HepG2 (cell line): ENCODE results near the gene SMIM14. TPM values are rescaled to one million over a fixed set of nuclear protein-coding genes. Genes with fewer than 3 reads are reported as not detected.

Source experiments
- ATAC-seq: fragments of 200-7000 bp; cut with Tn5 transposase; 3 replicates; pipeline ENCODE4 v1.9.1; 2020; ENCODE audit warnings: mild to moderate bottlenecking, moderate library complexity
- BruUV-seq: library from RNA; stranded (reverse); fragments of 400-500 nt; replicated peaks from 2 replicates; lab custom pipeline; 2021; lab: Mats Ljungman, UMichigan
- CTCF ChIA-PET: fragments of 300-600 bp; formaldehyde crosslinking; extraction: SDS; loops from one replicate; lab custom pipeline; 2021; ENCODE audit warnings: low total read pairs, inconsistent platforms, low intra/inter-chr PET ratio; lab: Yijun Ruan, JAX
- POLR2A ChIA-PET: fragments of 350-600 bp; sonication (Branson Sonifier 250); formaldehyde crosslinking; loops from one replicate; lab custom pipeline; 2020; ENCODE audit warnings: antibody characterized with exemption, inconsistent platforms; lab: Yijun Ruan, JAX
- DNase-seq: peaks from one replicate; pipeline ENCODE4 v3.0.0-alpha.2; 2015; ENCODE audit warnings: low spot score
- FAIRE-seq: peaks from 3 replicates; lab custom pipeline; 2011; peaks lifted over from hg19 to GRCh38; lab: Jason Lieb, UNC
- H2AFZ ChIP-seq: one replicate; pipeline ENCODE4 v1.6.1; 2011; ENCODE audit warnings: low read length, inconsistent platforms
- H3K27ac ChIP-seq: fragments of 300-600 bp; 3 replicates; pipeline ENCODE4 v1.8.0; 2011; ENCODE audit warnings: mixed run types, mild to moderate bottlenecking, mixed read lengths, low read length, inconsistent platforms; ENCODE audit not compliant: insufficient read depth; ENCODE audit errors: extremely low read length
- H3K27me3 ChIP-seq, 2 experiments: fragments of 200-600 bp in 1 of 2; 2 replicates in 1 of 2; 3 replicates in 1 of 2; pipeline versions ENCODE4 v1.6.0 to v1.8.0; 2011; ENCODE audit warnings: low read length in 2 of 2, mild to moderate bottlenecking in 2 of 2, moderate library complexity in 2 of 2, inconsistent platforms in 1 of 2; ENCODE audit not compliant: insufficient read depth in 2 of 2, control insufficient read depth in 1 of 2
- H3K36me3 ChIP-seq, 2 experiments: fragments of 200-600 bp in 1 of 2; replicated peaks in 1 of 2; 2 replicates in 1 of 2; 3 replicates in 1 of 2; pipeline versions ENCODE4 v1.5.1 to v1.8.0; 2011; ENCODE audit warnings: low read length in 2 of 2, inconsistent platforms in 1 of 2; ENCODE audit not compliant: insufficient read depth in 2 of 2, control insufficient read depth in 1 of 2
- H3K4me1 ChIP-seq: 2 replicates; pipeline ENCODE4 v1.5.1; 2012; ENCODE audit warnings: low read length, inconsistent platforms; ENCODE audit not compliant: insufficient read depth
- H3K4me2 ChIP-seq: 2 replicates; pipeline ENCODE4 v1.6.0; 2011; ENCODE audit warnings: low read depth, low read length, inconsistent platforms
- H3K4me3 ChIP-seq, 3 experiments: fragments of 200-600 bp in 1 of 3; sonication (generic), shearing (Covaris generic) in 1 of 3; replicated peaks in 1 of 3; 2 replicates each; pipeline ENCODE4 v1.5.1; 2011 to 2016; ENCODE audit warnings: low read length in 3 of 3, inconsistent platforms in 2 of 3, low read depth in 2 of 3, mild to moderate bottlenecking in 2 of 3, control low read depth in 1 of 3, mixed read lengths in 1 of 3; ENCODE audit not compliant: insufficient read depth in 1 of 3
- H3K79me2 ChIP-seq: one replicate; pipeline ENCODE4 v1.6.1; 2011; ENCODE audit warnings: low read length, inconsistent platforms; ENCODE audit not compliant: insufficient read depth
- H3K9ac ChIP-seq: 2 replicates; pipeline ENCODE4 v1.6.0; 2011; ENCODE audit warnings: mild to moderate bottlenecking, low read depth, low read length, inconsistent platforms; ENCODE audit not compliant: insufficient read depth
- H3K9me3 ChIP-seq: 2 replicates; pipeline ENCODE4 v1.5.1; 2012; ENCODE audit warnings: mild to moderate bottlenecking, low read length
- H4K20me1 ChIP-seq: 2 replicates; pipeline ENCODE4 v1.6.0; 2011; ENCODE audit warnings: inconsistent platforms, mild to moderate bottlenecking, low read length, moderate library complexity; ENCODE audit not compliant: insufficient read depth
- ATF2 ChIP-seq: sonication (generic); formaldehyde crosslinking; IDR thresholded peaks from 2 replicates; pipeline ENCODE4 v1.4.0; 2020; ENCODE audit warnings: missing genetic modification reagents
- FOXA1 ChIP-seq, 2 experiments: fragments of 450-650 bp in 1 of 2; sonication (generic) in 1 of 2; formaldehyde crosslinking in 1 of 2; IDR thresholded peaks; 2 replicates each; pipeline versions ENCODE4 v1.4.0 to v1.6.1; 2016 to 2020; ENCODE audit warnings: missing genetic modification reagents in 1 of 2
- MXD4 ChIP-seq: IDR thresholded peaks from 2 replicates; pipeline ENCODE4 v1.6.1; 2016; ENCODE audit warnings: mild to moderate bottlenecking, missing biosample characterization, missing genetic modification reagents
- RCOR2 ChIP-seq: IDR thresholded peaks from 2 replicates; pipeline ENCODE4 v1.6.1; 2016; ENCODE audit warnings: missing biosample characterization, missing genetic modification reagents
- SIX1 ChIP-seq: sonication (generic); formaldehyde crosslinking; IDR thresholded peaks from 2 replicates; pipeline ENCODE4 v1.4.0; 2020; ENCODE audit warnings: missing genetic modification reagents, borderline replicate concordance
- SIX4 ChIP-seq: sonication (generic); formaldehyde crosslinking; IDR thresholded peaks from 2 replicates; pipeline ENCODE4 v1.4.0; 2020; ENCODE audit warnings: missing genetic modification reagents
- SNAPC5 ChIP-seq: sonication (generic); formaldehyde crosslinking; IDR thresholded peaks from 2 replicates; pipeline ENCODE4 v1.8.1; 2023; ENCODE audit warnings: mild to moderate bottlenecking, missing genetic modification reagents, borderline replicate concordance
- TP53 ChIP-seq: sonication (generic); formaldehyde crosslinking; conservative IDR thresholded peaks from 2 replicates; pipeline ENCODE4 v1.4.0; 2020; ENCODE audit warnings: missing genetic modification reagents
- ZBTB37 ChIP-seq: sonication (generic); formaldehyde crosslinking; IDR thresholded peaks from 2 replicates; pipeline ENCODE4 v1.4.0; 2020; ENCODE audit warnings: mild to moderate bottlenecking, missing genetic modification reagents
- ZNF20 ChIP-seq: sonication (generic); formaldehyde crosslinking; IDR thresholded peaks from 2 replicates; pipeline ENCODE4 v1.4.0; 2020; ENCODE audit warnings: mild to moderate bottlenecking, moderate library complexity, missing genetic modification reagents
- ZNF224 ChIP-seq: sonication (generic); formaldehyde crosslinking; IDR thresholded peaks from 2 replicates; pipeline ENCODE4 v1.5.0; 2020; ENCODE audit warnings: mild to moderate bottlenecking, missing genetic modification reagents
- ZNF44 ChIP-seq: sonication (generic); formaldehyde crosslinking; IDR thresholded peaks from 2 replicates; pipeline ENCODE4 v1.5.1; 2020; ENCODE audit warnings: mild to moderate bottlenecking, missing genetic modification reagents
- ZSCAN5A ChIP-seq: sonication (generic); formaldehyde crosslinking; IDR thresholded peaks from 2 replicates; pipeline ENCODE4 v1.8.0; 2022; ENCODE audit warnings: mild to moderate bottlenecking, missing genetic modification reagents, borderline replicate concordance
- WGBS: methylation state at CpG from one replicate; pipeline ENCODE4 v1.1.6; 2017; ENCODE audit warnings: low lambda C conversion rate; 5-methylcytosine and 5-hydroxymethylcytosine counted together
- in situ Hi-C: cut with HindIII; loops from 2 replicates; pipeline ENCODE4 v1.10.0; 2017; ENCODE audit warnings: low pct_unique_long_range_greater_than_20kb; ENCODE audit not compliant: extremely low pct_ligation_motif_present
- intact Hi-C: fragments of 100-400 bp; cut with micrococcal nuclease; formaldehyde crosslinking; loops from one replicate; pipeline ENCODE4 v1.10.0; 2022; ENCODE audit not compliant: unreplicated experiment
- polyA plus RNA-seq, 8 experiments: library from polyadenylated mRNA; depleted of rRNA in 3 of 8; stranded (reverse) in 7 of 8; unstranded in 1 of 8; fragments of >200 nt; fragmentation: Illumina TruSeq in 4 of 8; extraction: Trizol in 4 of 8; gene quantifications; 2 replicates each; pipeline versions ENCODE4 v1.2.1 to v1.2.3, GENCODE V29; 2011 to 2016; ENCODE audit warnings: low read depth in 4 of 8, missing spikeins in 1 of 8, mixed read lengths in 1 of 8; ENCODE audit not compliant: insufficient read depth in 1 of 8
- total RNA-seq, 5 experiments: library from RNA; depleted of rRNA; stranded (reverse); fragments of >200 nt; fragmentation: Illumina TruSeq; extraction: Trizol; gene quantifications; 2 replicates each; pipeline ENCODE4 v1.2.3, GENCODE V29; 2016; ENCODE audit warnings: low read depth in 1 of 5

SMIM14 gene
- total and polyA plus RNA-seq, 2 of the 13 experiments (the other 11 are each of a cell fraction or from before 2014, with no cell fraction given) = 16.3 to 28.1 TPM

- no peak overlapping the region for H3K27ac ChIP-seq
- in situ Hi-C loops (no loop called here), intact Hi-C loops (no loop called here)
- DNase-seq (no peak), ATAC-seq (no peak)
- H3K27me3 ChIP-seq = no peaks in the 10 kb centered on the region
- no TSS peak for BruUV-seq
- no peaks in the 10 kb centered on the region for H4K20me1 ChIP-seq
- no peaks in the 10 kb centered on the region for H3K36me3 ChIP-seq
- no peaks in the 10 kb centered on the region for H3K79me2 ChIP-seq
- no peak overlapping the region for H2AFZ ChIP-seq
- TF ChIP-seq ZNF224 (CRISPR knock-in tag) (no peak), MXD4 (CRISPR knock-in tag) (no peak), ATF2 (CRISPR knock-in tag) (no peak)
- TF ChIP-seq, all 625 proteins: peak for 0
- POLR2A ChIA-PET = interaction anchor here (2.1 kb wide), 1 partner anchor 15 kb away, joined by 14 read pairs; the partner anchor contains the start of gene UGDH
- 96% methylated on average over 7 of the region's 7 CpGs for WGBS
- no peak overlapping the region for H3K9ac ChIP-seq
- H3K4me3 ChIP-seq = no peak overlapping the region
- H3K4me2 ChIP-seq = no peak overlapping the region
- H3K4me1 ChIP-seq = peaks cover 37% of the 10 kb centered on the region
- FAIRE-seq = no peak
- no peaks in the 10 kb centered on the region for H3K9me3 ChIP-seq
- CTCF ChIA-PET = no interaction called here
These were observed 96.6 kb downstream of the SMIM14 start for GRCh38 chr4:39541987-39542610.

- peak; percentile 4 for FAIRE-seq
- TF ChIP-seq SNAPC5 = no peak
- no peak for TF ChIP-seq FOXA1 (IDR thresholded peaks at IDR 0.05)
- TF ChIP-seq FOXA1 (CRISPR knock-in tag; IDR thresholded peaks at IDR 0.05) = peak; percentile 36; the same call in 1 of the 2 replicates
- TF ChIP-seq ZNF20 = no peak
- peak; percentile 87; the same call in 1 of the 2 replicates for TF ChIP-seq SIX1 (CRISPR knock-in tag)
- TF ChIP-seq ZNF44 (CRISPR knock-in tag) = no peak
- TF ChIP-seq ZSCAN5A (CRISPR knock-in tag) = no peak
- no peak for TF ChIP-seq ZBTB37 (CRISPR knock-in tag)
- no peak for TF ChIP-seq RCOR2 (CRISPR knock-in tag)
- peak; percentile 80 for TF ChIP-seq SIX4 (CRISPR knock-in tag)
- TF ChIP-seq TP53 (CRISPR knock-in tag) = no peak
These were observed 99.5 kb downstream of the SMIM14 start for GRCh38 chr4:39539089-39539611.

More at GRCh38 chr4:39539089-39539611, 99.5 kb downstream of the SMIM14 start:
- ChIA-PET POLR2A (no interaction called here), CTCF (no interaction called here)
- in situ Hi-C loops = no loop called here
- Histone ChIP-seq H2AFZ (no peak overlapping the region), H3K27ac (no peak overlapping the region), H3K9ac (no peak overlapping the region), H3K27me3 (no peaks in the 10 kb centered on the region), H3K9me3 (no peaks in the 10 kb centered on the region), H3K36me3 (no peaks in the 10 kb centered on the region), H4K20me1 (no peaks in the 10 kb centered on the region), H3K4me1 (peaks cover 29% of the 10 kb centered on the region), H3K4me3 (no peak overlapping the region), H3K79me2 (no peaks in the 10 kb centered on the region), H3K4me2 (no peak overlapping the region)
- no TSS peak for BruUV-seq
- intact Hi-C loops = no loop called here
- DNase-seq (no peak), ATAC-seq (no peak)
- WGBS = 85% methylated on average over 5 of the region's 5 CpGs
